ENCODE data around the gene UGT8. TPM values are rescaled to one million over a fixed set of nuclear protein-coding genes. Genes with fewer than 3 reads are reported as not detected.
A peak's percentile ranks its signal among the peaks of the same experiment; 100 is the strongest.

UGT8 gene
- total RNA-seq, 1 donor from 2014 or later: 6.4 TPM

GRCh38 chr4:114725066-114725465, 126.5 kb downstream of the UGT8 start:
- peaks cover 2% of the 10 kb centered on the region for H3K9me3 Mint-ChIP-seq (ENCODE audit: unreplicated experiment)
- no peak overlapping the region for H3K27ac ChIP-seq (ENCODE audit: low read depth, low read length)
- FAIRE-seq (no peak), DNase-seq (ENCODE audit: low read depth) (no peak)
- H3K27me3 Mint-ChIP-seq (ENCODE audit: low read depth, unreplicated experiment): no peaks in the 10 kb centered on the region
- H3K27ac Mint-ChIP-seq (ENCODE audit: unreplicated experiment): no peak overlapping the region
- H3K9ac ChIP-seq (ENCODE audit: low read length): no peak overlapping the region
- no peaks in the 10 kb centered on the region for H3K27me3 ChIP-seq (ENCODE audit: insufficient read depth, low read length)
- no peaks in the 10 kb centered on the region for H4K20me1 ChIP-seq (ENCODE audit: insufficient read depth, low read length)
- no peaks in the 10 kb centered on the region for H3K4me1 ChIP-seq (ENCODE audit: insufficient read depth, low read length)
- H3K79me2 ChIP-seq (ENCODE audit: insufficient read depth, low read length): no peaks in the 10 kb centered on the region
- no peak overlapping the region for H2AFZ ChIP-seq (ENCODE audit: low read depth, low read length)
- H3K36me3 Mint-ChIP-seq (ENCODE audit: low read depth, unreplicated experiment): no peaks in the 10 kb centered on the region
- H3K4me3 ChIP-seq (ENCODE audit: insufficient read depth, low read depth, low read length): no peak overlapping the region
- H3K36me3 ChIP-seq (ENCODE audit: insufficient read depth, low read length): no peaks in the 10 kb centered on the region
- H3K4me1 Mint-ChIP-seq (ENCODE audit: low read depth, unreplicated experiment): peaks cover 3% of the 10 kb centered on the region
- H3K4me3 Mint-ChIP-seq (ENCODE audit: unreplicated experiment): no peak overlapping the region
- H3K9me3 ChIP-seq (ENCODE audit: insufficient read depth, low read depth, low read length): no peaks in the 10 kb centered on the region
- TF ChIP-seq EZH2 (IDR thresholded peaks at IDR 0.05; ENCODE audit: insufficient read depth, low read length) (no peak), CTCF (IDR thresholded peaks at IDR 0.05; ENCODE audit: insufficient read depth, low read depth, low read length) (no peak)
- H3K4me2 ChIP-seq (ENCODE audit: low read length): no peak overlapping the region

GRCh38 chr4:114727461-114727860, 128.9 kb downstream of the UGT8 start:
- Histone ChIP-seq H3K4me2 (ENCODE audit: low read length) (no peak overlapping the region), H4K20me1 (ENCODE audit: insufficient read depth, low read length) (no peaks in the 10 kb centered on the region), H3K36me3 (ENCODE audit: insufficient read depth, low read length) (no peaks in the 10 kb centered on the region), H2AFZ (ENCODE audit: low read depth, low read length) (no peak overlapping the region), H3K9ac (ENCODE audit: low read length) (no peak overlapping the region), H3K9me3 (ENCODE audit: insufficient read depth, low read depth, low read length) (no peaks in the 10 kb centered on the region), H3K4me1 (ENCODE audit: insufficient read depth, low read length) (no peaks in the 10 kb centered on the region), H3K79me2 (ENCODE audit: insufficient read depth, low read length) (no peaks in the 10 kb centered on the region), H3K4me3 (ENCODE audit: insufficient read depth, low read depth, low read length) (no peak overlapping the region), H3K27me3 (ENCODE audit: insufficient read depth, low read length) (no peaks in the 10 kb centered on the region), H3K27ac (ENCODE audit: low read depth, low read length) (no peak overlapping the region)
- H3K4me1 Mint-ChIP-seq (ENCODE audit: low read depth, unreplicated experiment): peaks cover 3% of the 10 kb centered on the region
- no peak for TF ChIP-seq EZH2 (IDR thresholded peaks at IDR 0.05; ENCODE audit: insufficient read depth, low read length)
- no peak for TF ChIP-seq CTCF (IDR thresholded peaks at IDR 0.05; ENCODE audit: insufficient read depth, low read depth, low read length)
- H3K4me3 Mint-ChIP-seq (ENCODE audit: unreplicated experiment): no peak overlapping the region
- DNase-seq (ENCODE audit: low read depth) (no peak), FAIRE-seq (no peak)
- peaks cover 2% of the 10 kb centered on the region for H3K9me3 Mint-ChIP-seq (ENCODE audit: unreplicated experiment)
- H3K27ac Mint-ChIP-seq (ENCODE audit: unreplicated experiment): no peak overlapping the region
- H3K27me3 Mint-ChIP-seq (ENCODE audit: low read depth, unreplicated experiment): no peaks in the 10 kb centered on the region
- H3K36me3 Mint-ChIP-seq (ENCODE audit: low read depth, unreplicated experiment): no peaks in the 10 kb centered on the region

Small RNA genes within 50 kb of the gene (microRNA-seq; reads per million reads assigned to microRNA genes)
- 23.0 reads per million, percentile 48 among the genes with 10 or more reads in this experiment for gene MIR577

All from astrocyte (in vitro differentiated cells and primary cell).